ENCODE data around the gene DNAJC13.

Gene DNAJC13

DNA sequence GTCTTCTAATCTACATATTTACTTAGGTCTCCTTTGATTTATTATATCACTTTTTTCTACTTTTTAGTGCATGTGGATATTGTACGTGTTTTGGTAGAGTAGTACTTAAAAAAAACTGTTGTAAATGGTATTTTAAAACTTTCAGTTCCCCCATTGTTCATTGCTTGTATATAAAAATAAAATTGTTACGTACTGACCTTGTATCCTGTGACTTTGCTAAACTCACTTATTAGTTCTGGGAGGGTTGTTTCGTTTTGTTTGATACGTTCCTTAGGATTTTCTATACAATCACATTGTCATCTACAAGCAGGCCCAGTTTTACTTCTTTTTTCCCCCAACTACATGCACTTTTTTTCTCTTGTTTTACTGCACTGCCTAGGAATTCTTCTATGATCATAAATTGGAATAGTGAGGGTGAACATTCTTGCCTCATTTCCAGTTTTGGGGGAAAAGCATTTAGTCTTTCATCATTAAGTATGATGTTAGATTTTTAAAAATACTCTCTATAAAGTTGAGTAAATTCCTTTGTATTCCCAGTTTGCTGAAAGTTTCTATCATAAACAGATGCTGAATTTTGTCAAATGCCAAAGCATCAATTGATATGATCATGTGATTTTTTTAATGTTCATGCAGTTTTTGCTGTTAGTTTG lies 146.2 kb downstream of the DNAJC13 start (continued):
- no peak for TF ChIP-seq PATZ1 (CRISPR knock-in tag; IDR thresholded peaks at IDR 0.05; ENCODE audit: borderline replicate concordance)
- no peak for TF ChIP-seq ZNF565 (CRISPR knock-in tag; conservative IDR thresholded peaks at IDR 0.05; ENCODE audit: low read depth)

DNA sequence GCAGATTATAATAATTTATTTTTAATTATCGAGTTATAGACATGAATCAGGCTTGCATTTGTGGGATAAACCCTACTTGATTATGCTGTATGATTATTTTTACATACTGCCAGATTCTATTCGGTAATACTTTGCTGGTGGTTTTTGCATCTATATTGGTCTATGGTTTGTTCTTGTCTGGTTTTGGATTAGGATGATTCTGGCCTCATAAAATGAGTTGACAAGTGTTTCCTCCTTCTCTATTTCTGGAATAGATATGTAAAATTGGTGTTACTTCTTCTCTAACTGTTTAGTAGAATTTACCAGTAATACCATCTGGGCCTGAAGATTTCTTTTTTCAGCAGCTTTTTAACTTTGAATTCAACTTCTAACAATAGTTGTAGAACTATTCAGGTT lies 146.8 kb downstream of the DNAJC13 start:
- ATAC-seq = no peak
- TF ChIP-seq POU6F1 (CRISPR knock-in tag; IDR thresholded peaks at IDR 0.05; ENCODE audit: borderline replicate concordance, low read depth) = no peak
- TF ChIP-seq ZNF565 (CRISPR knock-in tag; conservative IDR thresholded peaks at IDR 0.05; ENCODE audit: low read depth) = no peak
- TF ChIP-seq PPARA (CRISPR knock-in tag; IDR thresholded peaks at IDR 0.05; ENCODE audit: borderline replicate concordance) = no peak
- no peak for TF ChIP-seq ZFP30 (CRISPR knock-in tag; IDR thresholded peaks at IDR 0.05)
- no peak for TF ChIP-seq CSDC2 (CRISPR knock-in tag; IDR thresholded peaks at IDR 0.05)
- no peak for TF ChIP-seq ARNTL (CRISPR knock-in tag; IDR thresholded peaks at IDR 0.05; ENCODE audit: borderline replicate concordance, low read depth)
- no peak for TF ChIP-seq ZNF70 (CRISPR knock-in tag; IDR thresholded peaks at IDR 0.05)
- TF ChIP-seq, protein P1, sequence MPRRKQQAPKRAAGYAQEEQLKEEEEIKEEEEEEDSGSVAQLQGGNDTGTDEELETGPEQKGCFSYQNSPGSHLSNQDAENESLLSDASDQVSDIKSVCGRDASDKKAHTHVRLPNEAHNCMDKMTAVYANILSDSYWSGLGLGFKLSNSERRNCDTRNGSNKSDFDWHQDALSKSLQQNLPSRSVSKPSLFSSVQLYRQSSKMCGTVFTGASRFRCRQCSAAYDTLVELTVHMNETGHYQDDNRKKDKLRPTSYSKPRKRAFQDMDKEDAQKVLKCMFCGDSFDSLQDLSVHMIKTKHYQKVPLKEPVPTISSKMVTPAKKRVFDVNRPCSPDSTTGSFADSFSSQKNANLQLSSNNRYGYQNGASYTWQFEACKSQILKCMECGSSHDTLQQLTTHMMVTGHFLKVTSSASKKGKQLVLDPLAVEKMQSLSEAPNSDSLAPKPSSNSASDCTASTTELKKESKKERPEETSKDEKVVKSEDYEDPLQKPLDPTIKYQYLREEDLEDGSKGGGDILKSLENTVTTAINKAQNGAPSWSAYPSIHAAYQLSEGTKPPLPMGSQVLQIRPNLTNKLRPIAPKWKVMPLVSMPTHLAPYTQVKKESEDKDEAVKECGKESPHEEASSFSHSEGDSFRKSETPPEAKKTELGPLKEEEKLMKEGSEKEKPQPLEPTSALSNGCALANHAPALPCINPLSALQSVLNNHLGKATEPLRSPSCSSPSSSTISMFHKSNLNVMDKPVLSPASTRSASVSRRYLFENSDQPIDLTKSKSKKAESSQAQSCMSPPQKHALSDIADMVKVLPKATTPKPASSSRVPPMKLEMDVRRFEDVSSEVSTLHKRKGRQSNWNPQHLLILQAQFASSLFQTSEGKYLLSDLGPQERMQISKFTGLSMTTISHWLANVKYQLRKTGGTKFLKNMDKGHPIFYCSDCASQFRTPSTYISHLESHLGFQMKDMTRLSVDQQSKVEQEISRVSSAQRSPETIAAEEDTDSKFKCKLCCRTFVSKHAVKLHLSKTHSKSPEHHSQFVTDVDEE (CRISPR knock-in tag; IDR thresholded peaks at IDR 0.05) = no peak
- no peak for TF ChIP-seq TCF4 (CRISPR knock-in tag; IDR thresholded peaks at IDR 0.05; ENCODE audit: borderline replicate concordance)
- no peak for TF ChIP-seq ZC3H10 (CRISPR knock-in tag; IDR thresholded peaks at IDR 0.05)
- no peak for TF ChIP-seq TOX (CRISPR knock-in tag; IDR thresholded peaks at IDR 0.05; ENCODE audit: borderline replicate concordance)
- no peak for TF ChIP-seq ESRRG (CRISPR knock-in tag; IDR thresholded peaks at IDR 0.05)
- no peak for TF ChIP-seq OSR1 (CRISPR knock-in tag; IDR thresholded peaks at IDR 0.05)
- TF ChIP-seq ZFP3 (CRISPR knock-in tag; IDR thresholded peaks at IDR 0.05) = no peak
- TF ChIP-seq BACH2 (CRISPR knock-in tag; IDR thresholded peaks at IDR 0.05; ENCODE audit: borderline replicate concordance) = no peak
- no peak for TF ChIP-seq ZNF8 (CRISPR knock-in tag; IDR thresholded peaks at IDR 0.05)

DNA sequence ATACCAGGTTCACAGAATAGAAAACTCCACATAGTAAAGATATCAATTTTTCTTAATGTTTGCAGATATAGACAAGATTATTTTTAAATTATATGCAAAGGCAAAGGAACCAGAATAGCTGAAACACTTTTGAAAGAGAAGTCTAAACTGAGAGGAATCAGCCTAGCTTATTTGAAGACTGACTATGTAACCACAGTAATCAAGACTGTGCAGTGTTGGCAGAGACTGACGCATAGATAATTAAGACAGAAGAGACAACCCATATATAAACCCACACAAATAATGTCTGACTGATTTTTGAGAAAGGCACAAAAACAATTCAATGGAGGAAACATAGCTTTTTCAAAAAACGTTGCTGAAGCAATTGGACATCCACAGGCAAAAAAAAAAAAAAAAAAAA lies 151.1 kb downstream of the DNAJC13 start:
- TF ChIP-seq RARB (CRISPR knock-in tag; IDR thresholded peaks at IDR 0.05) (no peak), CSDC2 (CRISPR knock-in tag; IDR thresholded peaks at IDR 0.05) (no peak), CREB5 (CRISPR knock-in tag; IDR thresholded peaks at IDR 0.05; ENCODE audit: low read depth) (no peak), BACH2 (CRISPR knock-in tag; IDR thresholded peaks at IDR 0.05; ENCODE audit: borderline replicate concordance) (no peak), ISL1 (CRISPR knock-in tag; IDR thresholded peaks at IDR 0.05) (no peak), PPARA (CRISPR knock-in tag; IDR thresholded peaks at IDR 0.05; ENCODE audit: borderline replicate concordance) (no peak), ARNTL (CRISPR knock-in tag; IDR thresholded peaks at IDR 0.05; ENCODE audit: borderline replicate concordance, low read depth) (no peak), ZC3H10 (CRISPR knock-in tag; IDR thresholded peaks at IDR 0.05) (no peak), SNAI2 (CRISPR knock-in tag; IDR thresholded peaks at IDR 0.05) (no peak), TCF4 (CRISPR knock-in tag; IDR thresholded peaks at IDR 0.05; ENCODE audit: borderline replicate concordance) (no peak), ZNF70 (CRISPR knock-in tag; IDR thresholded peaks at IDR 0.05) (no peak), POU6F1 (CRISPR knock-in tag; IDR thresholded peaks at IDR 0.05; ENCODE audit: borderline replicate concordance, low read depth) (no peak), OSR1 (CRISPR knock-in tag; IDR thresholded peaks at IDR 0.05) (no peak), TOX (CRISPR knock-in tag; IDR thresholded peaks at IDR 0.05; ENCODE audit: borderline replicate concordance) (no peak), ZFP30 (CRISPR knock-in tag; IDR thresholded peaks at IDR 0.05) (no peak)
- TF ChIP-seq, protein P1 (CRISPR knock-in tag; IDR thresholded peaks at IDR 0.05) = no peak
- no peak for ATAC-seq
